HG02885 (cell line): Measurements from ENCODE around the gene ZNF578.
"Not testable (repeated sequence)": the region's sequence is repeated elsewhere in the genome, so short reads cannot be mapped to it uniquely, and the experiment has no call there.

ENCODE experiments used
- ATAC-seq: cut with Tn5 transposase; IDR thresholded peaks from one replicate; pipeline ENCODE4 v1.9.1; 2021; ENCODE audit warnings: mild to moderate bottlenecking; ENCODE audit not compliant: unreplicated experiment, poor library complexity

Gene ZNF578

DNA sequence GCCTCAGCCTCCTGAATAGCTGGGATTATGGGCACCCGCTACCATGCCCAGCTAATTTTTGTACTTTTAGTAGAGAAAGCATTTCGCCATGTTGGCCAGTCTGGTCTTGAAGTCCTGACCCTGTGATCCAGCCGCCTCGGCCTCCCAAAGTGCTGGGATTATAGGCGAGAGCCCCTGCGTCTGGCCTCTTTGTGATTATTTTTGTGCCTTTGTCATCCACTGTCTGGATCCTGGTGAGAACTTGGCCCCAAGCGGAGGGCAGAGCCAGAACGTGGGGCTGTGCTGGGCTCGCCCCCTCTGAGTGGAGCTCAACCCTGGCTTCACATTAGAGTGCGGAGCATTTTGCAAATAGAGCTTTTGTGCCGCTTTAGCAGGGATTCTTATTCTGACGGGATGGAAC, 47.6 kb downstream of the ZNF578 start:
- ATAC-seq = not testable (repeated sequence)

DNA sequence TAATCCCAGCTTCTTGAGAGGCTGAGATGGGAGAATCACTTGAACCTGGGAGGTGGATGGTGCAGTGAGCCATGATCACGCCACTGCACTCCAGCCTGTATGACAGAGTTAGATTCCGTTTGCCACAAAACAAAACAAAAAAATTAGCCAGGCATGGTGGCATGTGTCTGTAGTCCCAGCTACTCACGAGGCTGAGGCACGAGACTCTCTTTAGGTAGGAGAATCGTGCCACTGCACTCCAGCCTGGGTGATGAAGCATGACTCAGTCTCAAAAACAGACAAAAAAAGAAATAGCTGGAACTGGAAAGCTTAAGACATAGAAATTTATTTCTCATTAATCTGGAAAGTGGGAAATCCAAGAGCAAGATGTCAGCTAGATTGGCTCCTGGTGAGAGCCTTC, 53.9 kb downstream of the ZNF578 start:
- no peak for ATAC-seq

GRCh38 chr19:52516191-52516590, 62.8 kb downstream of the ZNF578 start:
- no peak for ATAC-seq

DNA sequence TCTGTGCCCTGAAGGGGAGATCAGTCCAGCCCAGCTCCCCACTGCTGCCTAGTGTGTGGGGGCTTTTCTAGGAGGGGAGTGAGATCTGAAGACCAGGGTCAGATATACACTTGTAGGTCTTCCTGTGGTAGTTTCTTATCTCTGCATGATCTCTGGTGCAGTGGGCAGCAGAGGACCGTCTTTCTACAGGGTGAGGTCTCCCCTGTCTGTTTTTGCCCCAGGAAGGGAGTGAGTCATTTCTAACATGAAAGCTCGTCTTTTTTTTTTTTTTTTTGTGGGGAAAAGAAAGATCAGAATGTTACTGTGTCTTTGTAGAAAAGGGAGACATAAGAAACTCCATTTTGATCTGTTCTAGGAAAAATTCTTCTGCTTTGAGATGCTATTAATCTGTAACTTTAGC, 65.3 kb downstream of the ZNF578 start:
- no peak for ATAC-seq

GRCh38 chr19:52519175-52519574, 65.8 kb downstream of the ZNF578 start:
- not testable (repeated sequence) for ATAC-seq

- ATAC-seq = no peak
Observed at GRCh38 chr19:52520013-52520412, 66.7 kb downstream of the ZNF578 start.

DNA sequence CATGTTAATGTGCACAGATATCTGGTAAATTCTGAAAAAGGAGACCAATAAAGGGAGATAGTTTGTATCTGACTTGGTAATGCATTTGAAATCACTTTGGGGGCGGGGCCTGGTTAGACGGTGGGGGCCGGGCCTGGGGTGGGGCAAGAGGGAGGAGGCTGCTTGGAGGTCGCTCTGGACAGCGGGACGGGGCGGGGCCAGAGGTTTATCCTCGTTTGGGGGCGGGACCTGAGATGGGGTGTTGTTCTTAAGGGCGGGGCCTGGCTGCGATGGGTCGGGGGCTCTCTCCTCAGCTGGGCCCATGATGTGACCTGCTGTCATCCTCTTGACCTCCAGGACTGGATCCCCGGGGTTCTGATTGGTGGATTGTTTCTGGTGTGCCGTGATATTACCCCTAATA, 69.2 kb downstream of the ZNF578 start:
- no peak for ATAC-seq

GRCh38 chr19:52524086-52524485, 70.7 kb downstream of the ZNF578 start:
- ATAC-seq = no peak

DNA sequence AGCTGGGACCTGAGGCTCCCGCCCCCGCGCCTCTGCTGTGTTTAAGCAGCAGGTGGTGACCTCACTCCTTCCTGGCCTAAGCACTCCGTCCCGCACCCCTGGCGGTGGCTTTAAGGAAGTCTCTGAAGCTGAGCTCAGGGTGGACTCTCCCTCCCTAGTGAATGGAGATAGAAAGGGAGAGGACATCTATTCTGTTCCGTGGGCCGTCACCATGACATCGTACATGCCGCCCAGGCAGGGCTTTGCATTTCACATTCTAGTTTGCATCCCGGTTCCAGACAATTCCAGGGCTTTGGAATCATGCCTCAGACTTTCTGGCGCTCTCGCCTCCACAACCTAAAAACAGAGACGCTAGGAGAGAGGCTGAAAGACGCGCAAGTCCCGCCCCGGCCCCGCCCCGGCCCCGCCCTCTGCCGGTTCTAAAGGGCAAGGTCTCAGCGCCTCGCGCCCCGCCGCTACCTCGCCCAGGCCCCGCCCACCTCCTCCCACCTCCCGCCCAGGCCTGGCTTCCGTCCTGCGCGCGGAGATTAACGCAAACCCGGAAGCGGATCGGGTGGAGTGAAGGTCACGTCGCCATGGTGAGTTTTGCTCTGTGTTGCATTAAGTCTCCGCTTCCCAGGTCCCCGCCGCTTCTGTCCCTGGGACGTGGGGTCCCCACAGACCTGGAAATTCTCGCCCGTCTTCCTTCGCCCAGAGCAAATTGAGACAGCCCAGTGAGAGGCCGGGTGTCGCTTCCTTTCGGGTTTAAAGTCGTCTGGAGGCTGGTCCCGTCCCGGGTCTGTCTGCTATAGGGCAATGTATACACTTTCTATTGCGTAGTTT, 74.0 kb downstream of the ZNF578 start, which contains the start of gene ZNF808:
Gene ZNF808, plus strand, starts transcription at position 535 of the 822 bp plus-strand sequence. CDS start 15,617 bp downstream, outside the sequence.
- peak; percentile 89 for ATAC-seq

DNA sequence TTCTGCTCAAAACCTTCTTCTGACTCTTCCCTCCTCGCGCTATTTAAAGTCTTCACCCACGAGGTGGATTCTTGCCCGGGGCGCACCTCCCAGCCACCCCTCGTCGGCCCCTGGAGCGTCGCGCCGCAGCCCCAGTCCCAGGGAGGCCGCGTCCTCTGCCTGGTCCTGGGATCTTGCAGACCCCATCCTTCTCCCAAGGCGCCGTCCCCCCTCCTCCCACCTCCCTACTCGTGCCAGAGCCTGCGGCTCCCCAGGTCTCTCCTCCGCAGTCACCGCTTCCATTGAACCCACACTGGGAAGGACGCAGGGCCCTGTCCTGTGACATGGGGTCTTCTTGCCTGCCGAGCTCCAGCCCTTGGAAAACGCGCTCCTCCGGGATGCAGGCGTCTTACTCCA, 74.6 kb downstream of the ZNF578 start:
- peak; percentile 18 for ATAC-seq

DNA sequence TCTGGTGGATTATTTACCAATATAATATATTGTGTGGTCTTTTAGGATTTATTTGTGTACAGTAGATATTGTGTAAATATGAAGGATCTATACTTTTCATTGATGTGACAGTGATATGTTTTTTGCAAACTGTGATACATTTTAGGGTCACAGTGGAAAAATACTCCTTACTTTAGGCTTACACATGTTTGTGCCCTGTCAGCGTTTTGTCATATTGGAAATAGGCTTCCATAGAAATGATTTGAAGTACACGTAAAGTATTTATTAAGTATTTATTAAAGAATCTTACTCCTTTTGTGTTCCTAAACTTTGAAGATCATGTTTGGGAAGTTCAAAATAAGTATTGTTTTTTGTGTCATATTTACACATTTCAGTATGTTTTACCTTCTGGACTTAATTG, 79.1 kb downstream of the ZNF578 start:
- ATAC-seq = no peak

DNA sequence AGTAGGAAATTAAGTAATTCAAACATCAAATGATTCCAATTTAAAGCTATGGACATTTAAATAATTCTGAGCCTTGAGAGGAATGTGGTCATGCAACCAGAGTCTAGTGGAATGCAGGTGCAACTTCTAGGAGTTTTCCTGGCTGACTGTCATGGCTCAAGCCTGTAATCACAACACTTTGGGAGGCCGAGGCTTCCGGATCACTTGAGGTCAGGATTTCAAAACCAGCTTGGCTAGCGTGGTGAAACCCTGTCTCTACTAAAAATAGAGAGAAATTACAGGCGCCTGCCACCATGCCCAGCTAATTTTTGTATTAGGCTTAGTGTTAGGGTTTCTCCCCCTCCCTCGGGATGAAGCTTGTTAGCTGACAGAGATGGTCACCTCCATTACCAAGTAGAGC, 80.5 kb downstream of the ZNF578 start:
- ATAC-seq = no peak

DNA sequence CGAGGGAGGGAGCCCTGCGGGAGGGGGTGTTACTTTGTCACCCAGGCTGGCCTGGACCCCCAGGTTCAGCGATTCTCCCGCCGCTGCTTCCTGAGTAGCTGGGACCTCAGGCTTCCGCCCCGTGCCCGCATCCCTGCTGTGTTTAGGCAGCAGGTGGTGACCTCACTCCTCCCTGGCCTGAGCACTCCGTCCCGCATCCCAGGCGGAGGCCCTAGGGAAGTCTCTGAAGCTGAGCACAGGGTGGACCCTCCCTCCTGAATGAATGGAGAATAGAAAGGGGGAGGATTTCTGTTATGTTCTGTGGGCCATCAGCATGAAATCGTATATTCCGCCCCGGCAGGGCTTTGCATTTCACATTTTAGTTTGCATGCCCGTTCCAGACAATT, 82.0 kb downstream of the ZNF578 start:
- peak; percentile 9 for ATAC-seq

- ATAC-seq = peak; percentile 86
Observed at GRCh38 chr19:52535771-52536447, 82.6 kb downstream of the ZNF578 start.

DNA sequence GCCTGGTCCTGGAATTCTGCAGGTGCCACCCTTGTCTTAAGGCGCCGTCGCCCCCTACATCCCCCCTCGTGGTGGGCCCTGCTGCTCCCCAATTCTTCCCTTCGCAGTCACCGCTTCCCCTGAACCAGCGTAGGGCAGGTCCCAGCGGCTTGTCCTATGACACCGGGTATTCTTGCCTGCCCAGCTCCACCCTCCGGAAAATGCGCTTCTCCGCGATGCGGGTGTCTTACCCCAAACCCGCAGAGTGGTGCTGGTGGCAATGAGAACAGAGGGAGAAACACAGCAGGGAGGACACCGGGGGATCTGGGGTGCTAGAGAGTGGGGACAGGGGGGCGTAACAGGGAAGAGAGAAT, 83.1 kb downstream of the ZNF578 start:
- ATAC-seq = peak; percentile 24

DNA sequence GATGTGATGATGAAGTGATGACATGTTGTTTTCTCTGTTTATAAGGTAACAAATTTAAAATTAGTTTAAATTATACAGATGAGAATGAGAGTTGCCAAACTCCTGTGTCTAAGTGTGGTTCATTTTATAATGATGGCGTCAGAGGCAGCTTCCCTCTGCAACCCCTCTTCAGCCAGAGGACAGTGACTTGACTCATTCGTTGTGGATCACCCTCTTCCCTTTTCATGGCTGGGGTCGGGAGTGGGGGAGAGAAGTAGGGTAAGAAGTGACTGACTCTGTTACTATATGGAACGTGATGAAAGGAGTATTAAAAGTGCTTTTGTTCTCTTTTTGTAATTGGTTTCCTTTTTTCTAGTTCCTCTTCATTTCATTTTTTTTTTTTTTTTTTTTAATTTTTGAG, 85.5 kb downstream of the ZNF578 start:
- ATAC-seq = not testable (repeated sequence)

DNA sequence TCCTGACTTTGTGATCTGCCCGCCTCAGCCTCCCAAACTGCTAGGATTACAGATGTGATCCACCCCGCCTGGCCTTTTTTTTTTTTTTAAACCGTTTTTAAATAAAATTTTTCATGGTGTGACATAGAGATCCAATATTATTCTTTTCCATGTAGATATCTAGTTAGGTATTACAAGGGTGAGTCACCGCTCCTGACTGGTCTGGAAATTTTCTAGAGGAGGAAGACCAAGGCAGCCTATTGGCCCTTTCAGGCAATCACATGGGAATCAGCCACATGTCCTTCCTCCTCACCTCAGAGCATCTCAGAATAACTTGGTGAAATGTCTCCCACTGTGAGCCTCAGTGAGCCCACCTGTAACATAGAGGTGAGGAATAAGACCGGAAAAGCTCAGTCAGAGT, 87.8 kb downstream of the ZNF578 start:
- ATAC-seq = not testable (repeated sequence)

- ATAC-seq = no peak
Observed at GRCh38 chr19:52541608-52542007, 88.3 kb downstream of the ZNF578 start.

- ATAC-seq = not testable (repeated sequence)
Observed at GRCh38 chr19:52542541-52542940, 89.2 kb downstream of the ZNF578 start.

- ATAC-seq = no peak
Observed at GRCh38 chr19:52542984-52543664, 89.8 kb downstream of the ZNF578 start.
